Caco-2 (cell line): ENCODE data around the gene UBTD1. TPM values are rescaled to one million over a fixed set of nuclear protein-coding genes. Genes with fewer than 3 reads are reported as not detected.
"Not testable (repeated sequence)": the region's sequence is repeated elsewhere in the genome, so short reads cannot be mapped to it uniquely, and the experiment has no call there.

Experiments used
- BruUV-seq: library from RNA; stranded (reverse); fragments of 400-500 nt; replicated peaks from 2 replicates; lab custom pipeline; 2021; lab: Mats Ljungman, UMichigan
- CTCF ChIA-PET: fragments of 300-600 bp; sonication (Branson Sonifier 250); formaldehyde crosslinking; loops from one replicate; lab custom pipeline; 2022; ENCODE audit warnings: antibody characterized with exemption; lab: Charles Lee
- POLR2A ChIA-PET: fragments of 300-600 bp; sonication (Branson Sonifier 250); formaldehyde crosslinking; loops from one replicate; lab custom pipeline; 2022; ENCODE audit warnings: antibody characterized with exemption; lab: Charles Lee
- DNase-seq, 2 experiments: peaks; one replicate each; pipeline versions ENCODE4 v3.0.0 to v3.0.0-alpha.2; 2020 to 2022
- H3K27me3 ChIP-seq: replicated peaks from 2 replicates; pipeline ENCODE4 v1.6.0; 2011; ENCODE audit warnings: low read length; ENCODE audit not compliant: control insufficient read depth, insufficient read depth
- H3K36me3 ChIP-seq: 2 replicates; pipeline ENCODE4 v1.5.1; 2011; ENCODE audit warnings: low read length; ENCODE audit not compliant: control insufficient read depth, insufficient read depth
- H3K4me1 ChIP-seq: fragments of 250-450 bp; sonication (Bioruptor Pico); 2 replicates; pipeline ENCODE4 v1.5.1; 2020; ENCODE audit warnings: mild to moderate bottlenecking
- H3K4me3 ChIP-seq: 2 replicates; pipeline ENCODE4 v1.5.1; 2011; ENCODE audit warnings: low read depth, mild to moderate bottlenecking, control low read depth, low read length
- H3K9me3 ChIP-seq: fragments of 250-450 bp; sonication (Bioruptor Pico); 2 replicates; pipeline ENCODE4 v1.5.1; 2020; ENCODE audit warnings: mild to moderate bottlenecking, moderate library complexity
- H3K27ac Mint-ChIP-seq: one replicate; pipeline ENCODE4 v1.8.0; 2022; ENCODE audit warnings: mixed read lengths; ENCODE audit not compliant: unreplicated experiment
- H3K27me3 Mint-ChIP-seq: one replicate; pipeline ENCODE4 v1.8.0; 2022; ENCODE audit warnings: mixed read lengths; ENCODE audit not compliant: insufficient read depth, unreplicated experiment
- H3K36me3 Mint-ChIP-seq: one replicate; pipeline ENCODE4 v1.8.0; 2022; ENCODE audit warnings: mild to moderate bottlenecking, mixed read lengths; ENCODE audit not compliant: insufficient read depth, unreplicated experiment
- H3K4me1 Mint-ChIP-seq: one replicate; pipeline ENCODE4 v1.8.0; 2022; ENCODE audit warnings: low read depth, mixed read lengths; ENCODE audit not compliant: unreplicated experiment
- H3K4me3 Mint-ChIP-seq: one replicate; pipeline ENCODE4 v1.8.0; 2022; ENCODE audit warnings: mild to moderate bottlenecking, moderate library complexity, mixed read lengths; ENCODE audit not compliant: unreplicated experiment
- H3K9me3 Mint-ChIP-seq: one replicate; pipeline ENCODE4 v1.8.0; 2022; ENCODE audit warnings: mixed read lengths; ENCODE audit not compliant: unreplicated experiment
- intact Hi-C: fragments of 100-400 bp; cut with micrococcal nuclease; formaldehyde crosslinking; loops from one replicate; pipeline ENCODE4 v1.10.0; 2022; ENCODE audit not compliant: unreplicated experiment
- total RNA-seq: library from RNA; stranded (reverse); gene quantifications from 2 replicates; pipeline ENCODE4 v1.2.3, GENCODE V29; 2022
- TF ChIP-seq, protein P1 (sequence below), 2 experiments: fragments of 200-600 bp in 1 of 2; IDR thresholded peaks; 1 replicate in 1 of 2; 2 replicates in 1 of 2; pipeline versions ENCODE4 v1.5.1 to v1.8.0; 2011 to 2022; ENCODE audit warnings: antibody characterized with exemption in 1 of 2, control low read depth in 1 of 2, inconsistent platforms in 1 of 2, low read depth in 1 of 2, low read length in 1 of 2, mild to moderate bottlenecking in 1 of 2, moderate library complexity in 1 of 2; ENCODE audit not compliant: insufficient read depth in 1 of 2, severe bottlenecking in 1 of 2, unreplicated experiment in 1 of 2

Gene UBTD1
- total RNA-seq, 1 experiment from 2014 or later, result 11.4 TPM

- intact Hi-C loops, H3K27me3 Mint-ChIP-seq, H3K4me3 Mint-ChIP-seq, POLR2A ChIA-PET, H3K27me3 ChIP-seq, H3K4me3 ChIP-seq, DNase-seq, H3K36me3 Mint-ChIP-seq, H3K4me1 ChIP-seq, BruUV-seq, H3K36me3 ChIP-seq, H3K27ac Mint-ChIP-seq, CTCF ChIA-PET, H3K9me3 ChIP-seq: not testable (repeated sequence)
- Mint-ChIP-seq H3K9me3 (peaks cover 20% of the 10 kb centered on the region), H3K4me1 (peaks cover 16% of the 10 kb centered on the region)
Observed at GRCh38 chr10:97561386-97562077, 62.8 kb downstream of the UBTD1 start.

GRCh38 chr10:97562329-97562728 lies 63.6 kb downstream of the UBTD1 start:
- CTCF ChIA-PET, H3K27me3 ChIP-seq: not testable (repeated sequence)
- peaks cover 20% of the 10 kb centered on the region for H3K9me3 Mint-ChIP-seq

GRCh38 chr10:97563337-97563736 lies 64.6 kb downstream of the UBTD1 start:
- Histone ChIP-seq H3K4me1 (peaks cover 7% of the 10 kb centered on the region; the same call in 1 of the 2 replicates), H3K9me3 (peaks cover 5% of the 10 kb centered on the region; the same call in 1 of the 2 replicates), H3K27me3 (no peaks in the 10 kb centered on the region), H3K4me3 (no peak overlapping the region), H3K36me3 (no peaks in the 10 kb centered on the region)
- intact Hi-C loops, result no loop called here
- Mint-ChIP-seq H3K27me3 (no peaks in the 10 kb centered on the region), H3K27ac (no peak overlapping the region), H3K4me1 (peaks cover 16% of the 10 kb centered on the region), H3K36me3 (no peaks in the 10 kb centered on the region), H3K4me3 (no peak overlapping the region), H3K9me3 (peaks cover 20% of the 10 kb centered on the region)
- BruUV-seq, result no TSS peak
- CTCF ChIA-PET, result no interaction called here
- POLR2A ChIA-PET, result no interaction called here
- TF ChIP-seq, protein P1, sequence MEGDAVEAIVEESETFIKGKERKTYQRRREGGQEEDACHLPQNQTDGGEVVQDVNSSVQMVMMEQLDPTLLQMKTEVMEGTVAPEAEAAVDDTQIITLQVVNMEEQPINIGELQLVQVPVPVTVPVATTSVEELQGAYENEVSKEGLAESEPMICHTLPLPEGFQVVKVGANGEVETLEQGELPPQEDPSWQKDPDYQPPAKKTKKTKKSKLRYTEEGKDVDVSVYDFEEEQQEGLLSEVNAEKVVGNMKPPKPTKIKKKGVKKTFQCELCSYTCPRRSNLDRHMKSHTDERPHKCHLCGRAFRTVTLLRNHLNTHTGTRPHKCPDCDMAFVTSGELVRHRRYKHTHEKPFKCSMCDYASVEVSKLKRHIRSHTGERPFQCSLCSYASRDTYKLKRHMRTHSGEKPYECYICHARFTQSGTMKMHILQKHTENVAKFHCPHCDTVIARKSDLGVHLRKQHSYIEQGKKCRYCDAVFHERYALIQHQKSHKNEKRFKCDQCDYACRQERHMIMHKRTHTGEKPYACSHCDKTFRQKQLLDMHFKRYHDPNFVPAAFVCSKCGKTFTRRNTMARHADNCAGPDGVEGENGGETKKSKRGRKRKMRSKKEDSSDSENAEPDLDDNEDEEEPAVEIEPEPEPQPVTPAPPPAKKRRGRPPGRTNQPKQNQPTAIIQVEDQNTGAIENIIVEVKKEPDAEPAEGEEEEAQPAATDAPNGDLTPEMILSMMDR (IDR thresholded peaks at IDR 0.05; ENCODE audit: insufficient read depth in 1 of 2, low read depth in 1 of 2, low read length in 1 of 2, severe bottlenecking in 1 of 2, unreplicated experiment in 1 of 2), result no peak
- DNase-seq, result no peak

More at GRCh38 chr10:97562329-97562728, 63.6 kb downstream of the UBTD1 start:
- H3K4me1 Mint-ChIP-seq, result peaks cover 16% of the 10 kb centered on the region
- H3K4me3 Mint-ChIP-seq, H3K27ac Mint-ChIP-seq, H3K4me3 ChIP-seq, POLR2A ChIA-PET, H3K27me3 Mint-ChIP-seq, DNase-seq, H3K36me3 Mint-ChIP-seq, H3K9me3 ChIP-seq, H3K4me1 ChIP-seq, intact Hi-C loops, BruUV-seq, H3K36me3 ChIP-seq: not testable (repeated sequence)

DNA sequence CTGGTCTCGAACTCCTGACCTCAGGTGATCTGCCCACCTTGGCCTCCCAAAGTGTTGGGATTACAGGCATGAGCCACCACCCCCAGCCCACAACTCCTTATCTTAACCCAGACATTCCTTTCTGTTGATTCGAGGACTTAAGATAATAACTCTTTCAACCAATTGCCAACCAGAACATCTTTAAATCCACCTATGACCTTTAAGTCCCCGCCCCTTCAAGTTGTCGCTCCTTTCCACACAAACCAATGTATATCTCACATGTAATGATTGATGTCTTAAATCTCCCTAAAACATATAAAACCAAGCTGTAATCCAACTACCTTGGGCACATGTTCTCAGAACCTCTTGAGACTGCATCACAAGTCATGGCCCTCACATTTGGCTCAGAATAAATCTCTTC lies 66.1 kb downstream of the UBTD1 start:
- Mint-ChIP-seq H3K4me3 (no peak overlapping the region), H3K9me3 (peaks cover 20% of the 10 kb centered on the region), H3K36me3 (no peaks in the 10 kb centered on the region), H3K27me3 (no peaks in the 10 kb centered on the region), H3K27ac (no peak overlapping the region), H3K4me1 (peaks cover 16% of the 10 kb centered on the region)
- H3K36me3 ChIP-seq, result no peaks in the 10 kb centered on the region
- no peaks in the 10 kb centered on the region for H3K27me3 ChIP-seq
- BruUV-seq, result no TSS peak
- H3K4me1 ChIP-seq, result peaks cover 7% of the 10 kb centered on the region; the same call in 1 of the 2 replicates
- DNase-seq, result no peak
- TF ChIP-seq, protein P1 (IDR thresholded peaks at IDR 0.05; ENCODE audit: insufficient read depth in 1 of 2, low read depth in 1 of 2, low read length in 1 of 2, severe bottlenecking in 1 of 2, unreplicated experiment in 1 of 2), result no peak
- H3K9me3 ChIP-seq, result peaks cover 5% of the 10 kb centered on the region; the same call in 1 of the 2 replicates
- intact Hi-C loops, result no loop called here
- H3K4me3 ChIP-seq, result no peak overlapping the region
- POLR2A ChIA-PET, result no interaction called here
- CTCF ChIA-PET, result no interaction called here
